HEK293 (cell line): ENCODE results near the gene ST8SIA4.

Experiments used
- CTCF ChIA-PET: fragments of 350-600 bp; formaldehyde crosslinking; extraction: SDS; loops from one replicate; lab custom pipeline; 2021; ENCODE audit warnings: antibody characterized with exemption; lab: Yijun Ruan, JAX
- POLR2A ChIA-PET: fragments of 300-600 bp; formaldehyde crosslinking; extraction: SDS; loops from one replicate; lab custom pipeline; 2020; ENCODE audit warnings: antibody characterized with exemption, inconsistent platforms; lab: Yijun Ruan, JAX
- H3K27ac ChIP-seq: fragments of 200-500 bp; sonication (Bioruptor generic); 2 replicates; pipeline ENCODE4 v1.5.1; 2014; ENCODE audit warnings: low read depth, low read length, control low read depth, inconsistent platforms; ENCODE audit errors: extremely low read depth
- H3K36me3 ChIP-seq, 2 experiments: fragments of 200-500 bp in 1 of 2; sonication (Bioruptor generic) in 1 of 2; 1 replicate in 1 of 2; 2 replicates in 1 of 2; pipeline ENCODE4 v1.5.1; 2014 to 2017; ENCODE audit warnings: inconsistent platforms in 2 of 2, low read length in 2 of 2; ENCODE audit not compliant: control insufficient read depth in 2 of 2, insufficient read depth in 1 of 2
- H3K4me1 ChIP-seq: fragments of 200-500 bp; sonication (Bioruptor generic); 2 replicates; pipeline ENCODE4 v1.5.1; 2014; ENCODE audit warnings: mild to moderate bottlenecking, low read length, inconsistent platforms; ENCODE audit not compliant: control insufficient read depth, insufficient read depth
- H3K4me3 ChIP-seq: 2 replicates; pipeline ENCODE4 v1.5.1; 2011; ENCODE audit warnings: low read depth, mild to moderate bottlenecking, control low read depth, low read length, moderate library complexity
- H3K9me3 ChIP-seq: fragments of 200-500 bp; sonication (Bioruptor generic); 2 replicates; pipeline ENCODE4 v1.5.1; 2014; ENCODE audit warnings: low read depth, low read length, inconsistent platforms; ENCODE audit not compliant: control insufficient read depth, insufficient read depth
- AEBP2 ChIP-seq: fragments of 450-650 bp; formaldehyde crosslinking; IDR thresholded peaks from 2 replicates; pipeline ENCODE4 v1.5.1; 2016; ENCODE audit warnings: missing biosample characterization, missing genetic modification characterization, borderline replicate concordance
- ATF2 ChIP-seq: fragments of 450-650 bp; formaldehyde crosslinking; IDR thresholded peaks from 2 replicates; pipeline ENCODE4 v1.5.1; 2016; ENCODE audit warnings: missing biosample characterization, missing genetic modification characterization, low read depth
- GLI4 ChIP-seq: fragments of 450-650 bp; formaldehyde crosslinking; IDR thresholded peaks from 2 replicates; pipeline ENCODE4 v1.5.1; 2016; ENCODE audit warnings: missing biosample characterization, missing genetic modification characterization
- IKZF3 ChIP-seq: fragments of 450-650 bp; IDR thresholded peaks from 2 replicates; pipeline ENCODE4 v1.5.0; 2018; ENCODE audit warnings: missing biosample characterization, mild to moderate bottlenecking, missing genetic modification characterization, moderate library complexity
- ZBTB1 ChIP-seq: fragments of 450-650 bp; formaldehyde crosslinking; IDR thresholded peaks from 2 replicates; pipeline ENCODE4 v1.5.1; 2016; ENCODE audit warnings: missing biosample characterization, missing genetic modification characterization
- ZBTB10 ChIP-seq: fragments of 450-650 bp; formaldehyde crosslinking; IDR thresholded peaks from 2 replicates; pipeline ENCODE4 v1.5.1; 2016; ENCODE audit warnings: missing biosample characterization, missing genetic modification characterization
- ZBTB11 ChIP-seq: fragments of 450-650 bp; formaldehyde crosslinking; conservative IDR thresholded peaks from 2 replicates; pipeline ENCODE4 v1.5.1; 2016; ENCODE audit warnings: low read depth, missing biosample characterization, missing genetic modification characterization
- ZBTB8A ChIP-seq: fragments of 450-650 bp; formaldehyde crosslinking; IDR thresholded peaks from 2 replicates; pipeline ENCODE4 v1.5.1; 2016; ENCODE audit warnings: missing biosample characterization, missing genetic modification characterization
- ZFP3 ChIP-seq: fragments of 450-650 bp; formaldehyde crosslinking; IDR thresholded peaks from 2 replicates; pipeline ENCODE4 v1.5.1; 2016; ENCODE audit warnings: low read depth, missing biosample characterization, missing genetic modification characterization
- ZNF121 ChIP-seq: fragments of 450-650 bp; formaldehyde crosslinking; IDR thresholded peaks from 2 replicates; pipeline ENCODE4 v1.5.1; 2016; ENCODE audit warnings: missing biosample characterization, missing genetic modification characterization
- ZNF132 ChIP-seq: fragments of 450-650 bp; formaldehyde crosslinking; IDR thresholded peaks from 2 replicates; pipeline ENCODE4 v1.5.1; 2017; ENCODE audit warnings: missing biosample characterization, missing genetic modification characterization, borderline replicate concordance
- ZNF366 ChIP-seq: fragments of 450-650 bp; formaldehyde crosslinking; conservative IDR thresholded peaks from 2 replicates; pipeline ENCODE4 v1.5.1; 2016; ENCODE audit warnings: missing biosample characterization, missing genetic modification characterization
- ZNF530 ChIP-seq: fragments of 450-650 bp; formaldehyde crosslinking; IDR thresholded peaks from 2 replicates; pipeline ENCODE4 v1.5.1; 2016; ENCODE audit warnings: low read depth, missing biosample characterization, missing genetic modification characterization
- ZSCAN16 ChIP-seq: fragments of 450-650 bp; formaldehyde crosslinking; IDR thresholded peaks from 2 replicates; pipeline ENCODE4 v1.5.1; 2016; ENCODE audit warnings: missing biosample characterization, missing genetic modification characterization

ST8SIA4 gene

GRCh38 chr5:100877274-100877673, 25.8 kb downstream of the ST8SIA4 start (continued):
- TF ChIP-seq GLI4 (tag by site-specific recombination) = no peak

GRCh38 chr5:100872408-100873190, 30.5 kb downstream of the ST8SIA4 start:
- H3K9me3 ChIP-seq = no peaks in the 10 kb centered on the region; the same call in 1 of the 2 replicates
- no peaks in the 10 kb centered on the region for H3K4me1 ChIP-seq
- CTCF ChIA-PET = interaction anchor here (0.7 kb wide), 4 partner anchors 27 to 1459 kb away, joined by 3 to 4 read pairs (median 4); no protein-coding TSS in a partner anchor
- H3K36me3 ChIP-seq = no peaks in the 10 kb centered on the region
- POLR2A ChIA-PET = no interaction called here
- no peak overlapping the region for H3K4me3 ChIP-seq
- H3K27ac ChIP-seq = no peak overlapping the region
- TF ChIP-seq ZNF132 (tag by site-specific recombination) = no peak

GRCh38 chr5:100867039-100867562, 36.0 kb downstream of the ST8SIA4 start:
- POLR2A ChIA-PET = no interaction called here
- TF ChIP-seq AEBP2 (tag by site-specific recombination) (no peak), ZBTB1 (no peak), ZNF530 (tag by site-specific recombination) (no peak), ZSCAN16 (tag by site-specific recombination) (no peak), IKZF3 (tag by site-specific recombination) (no peak), ZFP3 (tag by site-specific recombination) (no peak)
- TF ChIP-seq, all 188 proteins: peak for 0
- H3K36me3 ChIP-seq = no peaks in the 10 kb centered on the region

GRCh38 chr5:100864931-100865330, 38.2 kb downstream of the ST8SIA4 start:
- H3K4me3 ChIP-seq = no peak overlapping the region
- POLR2A ChIA-PET = no interaction called here
- no peaks in the 10 kb centered on the region for H3K36me3 ChIP-seq
- no peak for TF ChIP-seq ATF2
- TF ChIP-seq ZNF121 = no peak
- no peak for TF ChIP-seq ZBTB8A (tag by site-specific recombination)
- CTCF ChIA-PET = no interaction called here
- no peaks in the 10 kb centered on the region for H3K4me1 ChIP-seq
- no peak overlapping the region for H3K27ac ChIP-seq
- no peaks in the 10 kb centered on the region for H3K9me3 ChIP-seq

More at GRCh38 chr5:100867039-100867562, 36.0 kb downstream of the ST8SIA4 start:
- Histone ChIP-seq H3K9me3 (no peaks in the 10 kb centered on the region; the same call in 1 of the 2 replicates), H3K4me3 (no peak overlapping the region), H3K27ac (no peak overlapping the region), H3K4me1 (no peaks in the 10 kb centered on the region)
- CTCF ChIA-PET = no interaction called here

- no peak overlapping the region for H3K27ac ChIP-seq
- ChIA-PET CTCF (no interaction called here), POLR2A (no interaction called here)
- no peak overlapping the region for H3K4me3 ChIP-seq
- no peaks in the 10 kb centered on the region for H3K9me3 ChIP-seq
- H3K36me3 ChIP-seq = no peaks in the 10 kb centered on the region
- no peaks in the 10 kb centered on the region for H3K4me1 ChIP-seq
- no peak for TF ChIP-seq ZNF366 (tag by site-specific recombination)
- no peak for TF ChIP-seq ZBTB11 (tag by site-specific recombination)
- TF ChIP-seq ZBTB10 (tag by site-specific recombination) = no peak
Observed at GRCh38 chr5:100863739-100864138, 39.3 kb downstream of the ST8SIA4 start.
